Activated CD4-positive, alpha-beta T cell treated with anti-CD3 and anti-CD28 coated beads, Interleukin-2, Interleukin-6, amounts not matched to agents 100 ng/mL and 50 ng/mL, durations not matched to agents 16 hours and 8 hours (primary cell): ENCODE data around the gene UBE2E2.

Experiments used
- DNase-seq: peaks from one replicate; pipeline ENCODE4 v3.0.0-alpha.2; 2020

The UBE2E2 gene

GRCh38 chr3:23549148-23549910 is 346.2 kb downstream of the UBE2E2 start:
- no peak for DNase-seq

GRCh38 chr3:23550402-23550801 is 347.3 kb downstream of the UBE2E2 start:
- no peak for DNase-seq

DNA sequence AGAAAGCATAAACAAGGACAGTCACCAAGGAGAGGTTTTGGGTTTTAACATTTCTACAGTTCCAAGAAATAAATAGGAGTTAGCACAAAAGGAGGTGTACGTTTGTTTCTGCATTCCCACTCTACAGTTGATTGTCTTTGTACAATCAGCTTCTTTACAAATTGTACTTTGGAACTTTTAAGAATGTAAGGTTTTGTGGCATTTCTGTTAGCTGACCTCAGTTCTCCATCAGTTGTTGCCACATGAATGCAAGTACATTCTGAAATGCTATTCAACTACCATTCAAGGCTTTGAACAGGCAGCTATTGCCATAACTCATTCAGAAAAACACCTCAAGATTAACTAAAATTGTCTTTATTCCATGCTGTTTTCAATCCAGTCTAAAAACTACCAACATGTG is 349.4 kb downstream of the UBE2E2 start:
- DNase-seq, result no peak

GRCh38 chr3:23553353-23553752 is 350.2 kb downstream of the UBE2E2 start:
- no peak for DNase-seq

DNA sequence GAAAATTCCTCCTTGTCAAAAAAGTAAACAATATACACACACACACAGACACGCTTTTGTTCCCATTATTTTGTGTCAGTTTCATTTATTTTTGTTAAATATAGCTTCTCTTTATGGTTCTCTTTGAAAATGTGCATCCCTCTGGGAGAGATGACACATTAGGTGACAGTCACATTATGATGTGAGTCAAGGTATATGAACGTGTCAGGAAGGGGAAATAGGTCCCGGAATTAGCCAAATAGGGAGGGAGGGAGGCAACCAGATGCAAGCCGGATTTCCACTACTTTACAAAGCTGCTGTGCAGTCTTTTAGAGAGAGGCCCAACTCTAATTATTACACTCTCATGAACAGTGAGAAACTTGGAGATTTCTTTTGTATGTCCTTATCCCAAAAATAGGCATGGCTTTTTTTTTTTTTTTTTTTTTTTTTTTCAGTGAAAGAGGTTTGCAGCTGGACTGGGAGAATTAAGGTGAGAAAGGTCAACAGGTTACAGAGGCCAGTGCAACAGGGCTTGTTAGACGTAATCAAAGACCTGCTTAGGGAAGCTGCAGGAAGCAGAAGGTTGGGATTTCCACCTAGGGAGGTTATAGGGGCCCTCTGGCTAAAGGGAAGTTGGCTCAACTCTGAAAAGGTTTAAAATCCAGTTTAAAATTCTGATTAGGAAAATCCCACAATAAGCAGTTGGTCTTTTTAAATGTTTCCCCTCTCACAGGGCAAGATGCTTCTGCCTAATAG is 362.1 kb downstream of the UBE2E2 start:
- DNase-seq, result no peak

DNA sequence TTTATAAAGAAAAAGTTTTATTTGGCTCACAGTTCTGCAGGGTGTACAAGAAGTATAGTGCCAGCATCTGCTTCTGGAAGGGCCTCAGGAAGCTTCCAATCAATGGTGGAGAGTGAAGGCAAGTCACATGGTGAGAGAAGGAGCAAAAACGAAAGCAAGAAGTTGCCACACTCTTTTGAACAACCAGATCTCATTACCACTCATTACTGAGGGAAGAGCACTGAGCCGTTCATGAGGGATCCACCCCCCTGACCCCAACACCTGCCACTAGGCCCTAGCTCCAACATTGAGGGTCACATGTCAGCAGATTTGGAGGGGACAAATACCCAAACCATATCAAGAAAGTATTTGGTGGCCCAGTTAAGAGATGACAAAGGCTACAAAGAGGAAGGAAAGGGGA is 363.4 kb downstream of the UBE2E2 start:
- no peak for DNase-seq

- no peak for DNase-seq
These were observed 364.8 kb downstream of the UBE2E2 start for GRCh38 chr3:23567917-23568316.

- DNase-seq, result no peak
These were observed 370.7 kb downstream of the UBE2E2 start for GRCh38 chr3:23573827-23574226.

DNA sequence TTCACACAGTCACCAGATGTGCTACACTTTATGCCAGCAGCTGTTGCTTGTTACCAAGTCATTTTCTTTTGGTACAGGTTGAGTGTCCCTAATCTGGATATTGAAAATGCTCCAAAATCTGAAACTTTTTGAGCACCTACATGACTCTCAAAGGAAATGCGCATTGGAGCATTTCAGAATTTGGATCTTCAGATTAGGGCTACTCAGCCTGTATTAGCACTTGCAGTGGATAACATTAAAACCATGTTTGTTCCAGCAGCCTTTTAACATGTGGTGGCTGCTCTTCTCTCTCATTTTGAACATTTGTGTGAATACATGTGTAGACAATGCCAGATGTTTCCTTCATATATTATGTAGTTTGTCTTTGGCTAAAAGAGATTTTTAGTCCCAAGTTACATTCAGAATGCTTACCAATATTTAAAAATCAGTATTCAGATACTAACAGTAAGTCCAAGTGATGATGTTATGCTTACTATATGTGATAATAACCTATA is 371.7 kb downstream of the UBE2E2 start:
- no peak for DNase-seq

DNA sequence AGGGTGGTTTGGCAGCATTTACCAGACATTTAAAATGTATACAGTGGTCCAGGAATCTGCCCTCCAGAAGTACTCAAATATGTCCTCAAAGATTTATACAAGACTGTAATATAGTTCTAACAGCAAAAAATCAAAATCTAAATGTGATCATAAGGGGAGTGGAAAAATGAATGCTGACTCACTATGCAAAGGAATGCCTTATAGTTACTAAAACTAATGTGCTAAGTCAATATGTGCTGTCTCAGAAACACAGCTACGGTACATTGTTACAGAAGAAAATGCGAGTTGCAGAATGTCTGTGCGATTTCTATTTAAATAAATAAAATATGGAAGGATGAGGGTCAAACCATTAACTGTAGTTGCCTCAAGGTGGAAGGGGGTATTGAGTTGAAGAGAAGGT is 372.6 kb downstream of the UBE2E2 start:
- no peak for DNase-seq

DNA sequence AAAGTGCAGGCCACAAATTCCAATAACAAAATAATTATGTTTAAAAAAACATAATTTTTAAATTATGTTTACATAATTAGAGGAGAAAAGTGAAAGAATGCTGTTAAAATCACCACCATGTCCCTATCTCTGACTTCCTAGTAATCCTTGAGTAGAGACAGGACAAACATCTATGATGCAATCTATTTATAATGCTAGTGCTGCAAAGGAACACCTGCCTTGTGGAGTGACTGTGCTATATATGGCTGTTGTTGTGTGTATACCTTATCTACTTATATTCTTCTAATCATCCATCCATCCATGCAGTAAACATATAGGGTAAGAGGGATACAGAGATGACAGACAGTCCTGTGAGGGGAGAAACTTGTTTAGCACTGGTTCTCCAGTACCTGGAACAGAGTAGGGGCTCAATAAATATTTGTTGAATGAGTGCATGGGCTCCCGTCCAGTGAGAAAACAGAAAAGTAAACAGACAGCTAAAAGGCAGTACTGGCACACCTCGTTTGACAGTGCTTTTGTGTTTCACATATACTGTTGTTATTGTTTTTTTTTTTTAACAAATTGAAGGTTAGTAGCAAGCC is 373.3 kb downstream of the UBE2E2 start:
- DNase-seq, result no peak

GRCh38 chr3:23580096-23580713 is 377.1 kb downstream of the UBE2E2 start:
- no peak for DNase-seq

- no peak for DNase-seq
These were observed 381.0 kb downstream of the UBE2E2 start for GRCh38 chr3:23583980-23584740.

- no peak for DNase-seq
These were observed 384.4 kb downstream of the UBE2E2 start for GRCh38 chr3:23587513-23587912.

DNA sequence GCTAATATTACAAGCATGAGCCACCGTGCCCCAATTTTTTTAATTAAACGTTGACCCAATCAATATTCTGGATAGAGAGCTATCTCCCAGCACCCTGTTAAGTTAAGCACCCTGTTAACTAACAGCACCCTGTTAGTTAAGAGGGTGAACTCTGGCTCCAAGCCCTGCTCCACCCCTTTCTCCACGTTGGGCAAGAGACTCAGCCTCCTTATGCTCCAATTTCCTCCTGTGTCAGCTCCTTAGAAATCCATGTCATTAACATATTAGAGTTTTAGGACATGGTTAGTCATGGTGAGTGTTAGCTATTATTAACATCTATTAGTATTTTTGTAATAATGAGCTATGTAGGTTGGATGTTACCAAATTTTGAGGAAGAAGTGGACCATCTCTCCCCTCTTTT is 385.4 kb downstream of the UBE2E2 start:
- DNase-seq, result no peak

- no peak for DNase-seq
These were observed 386.5 kb downstream of the UBE2E2 start for GRCh38 chr3:23589602-23590001.

DNA sequence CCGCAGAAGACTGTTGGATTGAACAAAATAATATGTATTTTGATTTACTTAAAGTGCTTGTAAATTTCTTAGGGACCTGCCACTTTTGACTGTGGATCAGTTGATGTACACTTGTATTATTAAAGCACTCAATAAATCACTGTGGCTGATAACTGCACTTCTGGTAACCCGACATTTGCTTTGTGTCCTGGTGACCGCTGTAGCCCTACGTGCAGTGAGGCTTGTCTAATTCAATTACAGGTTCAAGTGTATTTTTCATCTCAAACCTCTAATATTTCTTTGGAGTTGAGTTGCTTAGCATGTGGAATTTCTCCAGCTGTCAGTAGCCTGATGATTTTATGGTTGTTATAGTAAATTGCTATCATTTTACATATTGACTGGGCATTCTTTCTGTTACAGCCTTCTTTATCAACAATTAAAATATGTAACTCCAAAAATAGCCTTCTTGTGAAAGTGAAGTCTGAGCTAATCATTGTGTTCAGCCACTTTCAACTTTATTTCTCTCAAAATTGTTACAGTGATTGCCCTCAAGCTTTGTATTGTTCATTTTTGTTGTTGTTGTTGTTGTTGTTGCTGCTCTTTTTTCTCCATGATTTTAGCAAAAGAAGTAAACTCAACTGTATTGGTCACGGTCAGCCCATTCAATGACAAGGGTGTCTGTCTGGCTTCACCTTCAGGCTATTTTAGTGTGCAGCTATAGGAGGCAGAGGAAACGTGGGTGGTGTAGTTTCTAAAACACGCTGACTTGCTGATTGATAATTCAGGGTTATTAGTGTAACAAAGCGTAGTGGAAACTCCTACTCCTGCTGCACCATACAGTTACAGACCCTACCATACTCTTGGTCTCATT is 387.5 kb downstream of the UBE2E2 start:
- no peak for DNase-seq

DNA sequence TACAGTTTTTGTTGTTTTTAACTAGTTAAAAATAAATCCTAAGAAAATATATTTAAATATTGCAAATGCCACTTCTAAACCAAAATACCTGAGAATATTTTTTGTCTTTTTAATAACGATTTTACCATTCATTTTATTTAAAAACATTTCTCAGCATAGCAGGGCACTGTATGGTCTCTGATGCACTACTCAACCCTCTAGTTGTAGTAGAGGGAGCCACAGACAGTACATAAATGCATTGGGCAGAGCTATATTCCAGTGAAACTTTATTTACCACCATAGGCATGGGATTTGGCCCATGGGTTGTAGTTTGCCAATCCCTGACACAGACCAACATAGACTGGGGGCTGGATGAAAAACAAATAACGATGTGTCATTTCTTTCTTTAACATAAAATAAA is 388.2 kb downstream of the UBE2E2 start:
- no peak for DNase-seq

GRCh38 chr3:23592961-23593931 is 390.1 kb downstream of the UBE2E2 start:
- DNase-seq, result no peak

- no peak for DNase-seq
These were observed 390.9 kb downstream of the UBE2E2 start for GRCh38 chr3:23594066-23594465.
